Nephron (organoid): ENCODE measurements around the gene IPO5.

Source experiments
- H3K27ac Mint-ChIP-seq, 3 experiments: 2 replicates each; pipeline ENCODE4 v1.8.0; 2020; ENCODE audit warnings: mixed read lengths in 3 of 3, mild to moderate bottlenecking in 2 of 3, moderate library complexity in 1 of 3
- H3K27me3 Mint-ChIP-seq: 2 replicates; pipeline ENCODE4 v1.8.0; 2021; ENCODE audit warnings: low read depth, mild to moderate bottlenecking, moderate library complexity, mixed read lengths
- H3K36me3 Mint-ChIP-seq: 2 replicates; pipeline ENCODE4 v1.8.0; 2020; ENCODE audit warnings: low read depth, mixed read lengths
- H3K4me1 Mint-ChIP-seq: 2 replicates; pipeline ENCODE4 v1.8.0; 2020; ENCODE audit warnings: mixed read lengths
- H3K4me3 Mint-ChIP-seq, 3 experiments: 2 replicates each; pipeline ENCODE4 v1.8.0; 2020; ENCODE audit warnings: mild to moderate bottlenecking in 3 of 3, mixed read lengths in 3 of 3, moderate library complexity in 2 of 3
- H3K9me3 Mint-ChIP-seq: 2 replicates; pipeline ENCODE4 v1.8.0; 2020; ENCODE audit warnings: mixed read lengths
- CTCF ChIP-seq, 3 experiments: fragments of 200-600 bp; sonication (generic); IDR thresholded peaks; one replicate each; pipeline ENCODE4 v1.5.0; 2021; ENCODE audit warnings: antibody characterized with exemption in 3 of 3; ENCODE audit not compliant: unreplicated experiment in 3 of 3

IPO5 gene

GRCh38 chr13:98066636-98067035, 113.2 kb downstream of the IPO5 start:
- no peak overlapping the region for H3K4me3 Mint-ChIP-seq
- no peak for TF ChIP-seq CTCF (IDR thresholded peaks at IDR 0.05; ENCODE audit: unreplicated experiment in 3 of 3)
- no peaks in the 10 kb centered on the region for H3K9me3 Mint-ChIP-seq
- no peak overlapping the region for H3K27ac Mint-ChIP-seq
- peaks cover 6% of the 10 kb centered on the region for H3K4me1 Mint-ChIP-seq
- no peaks in the 10 kb centered on the region for H3K36me3 Mint-ChIP-seq
- peaks cover 2% of the 10 kb centered on the region for H3K27me3 Mint-ChIP-seq

- TF ChIP-seq CTCF (IDR thresholded peaks at IDR 0.05; ENCODE audit: unreplicated experiment in 3 of 3): no peak
These were observed 115.0 kb downstream of the IPO5 start for GRCh38 chr13:98068521-98068920.

GRCh38 chr13:98069985-98070384, 116.5 kb downstream of the IPO5 start:
- no peaks in the 10 kb centered on the region for H3K9me3 Mint-ChIP-seq
- H3K36me3 Mint-ChIP-seq: no peaks in the 10 kb centered on the region
- H3K4me3 Mint-ChIP-seq: no peak overlapping the region
- no peaks in the 10 kb centered on the region for H3K27me3 Mint-ChIP-seq
- TF ChIP-seq CTCF (IDR thresholded peaks at IDR 0.05; ENCODE audit: unreplicated experiment in 3 of 3): no peak
- H3K27ac Mint-ChIP-seq: no peak overlapping the region
- H3K4me1 Mint-ChIP-seq: peaks cover 10% of the 10 kb centered on the region

More at GRCh38 chr13:98068521-98068920, 115.0 kb downstream of the IPO5 start:
- no peaks in the 10 kb centered on the region for H3K36me3 Mint-ChIP-seq
- H3K4me3 Mint-ChIP-seq: no peak overlapping the region
- H3K9me3 Mint-ChIP-seq: no peaks in the 10 kb centered on the region
- no peak overlapping the region for H3K27ac Mint-ChIP-seq
- H3K4me1 Mint-ChIP-seq: peaks cover 10% of the 10 kb centered on the region
- no peaks in the 10 kb centered on the region for H3K27me3 Mint-ChIP-seq

- no peaks in the 10 kb centered on the region for H3K27me3 Mint-ChIP-seq
- no peak overlapping the region for H3K4me3 Mint-ChIP-seq
- no peaks in the 10 kb centered on the region for H3K36me3 Mint-ChIP-seq
- TF ChIP-seq CTCF (IDR thresholded peaks at IDR 0.05; ENCODE audit: unreplicated experiment in 3 of 3): no peak
- H3K4me1 Mint-ChIP-seq: peaks cover 10% of the 10 kb centered on the region
- no peak overlapping the region for H3K27ac Mint-ChIP-seq
- no peaks in the 10 kb centered on the region for H3K9me3 Mint-ChIP-seq
These were observed 117.8 kb downstream of the IPO5 start for GRCh38 chr13:98071316-98071715.

- Mint-ChIP-seq H3K36me3 (no peaks in the 10 kb centered on the region), H3K9me3 (peaks cover 3% of the 10 kb centered on the region), H3K4me3 (no peak overlapping the region), H3K27ac (no peak overlapping the region), H3K27me3 (no peaks in the 10 kb centered on the region), H3K4me1 (peaks cover 10% of the 10 kb centered on the region)
- TF ChIP-seq CTCF (IDR thresholded peaks at IDR 0.05; ENCODE audit: unreplicated experiment in 3 of 3): no peak
These were observed 119.0 kb downstream of the IPO5 start for GRCh38 chr13:98072476-98072875.
